Activated CD4-positive, CD25-positive, alpha-beta regulatory T cell treated with anti-CD3 and anti-CD28 coated beads, Interleukin-2, amount 50 U/mL, for 72 hours (primary cell): ENCODE measurements around the gene CHST15.
"Not testable (repeated sequence)": the region's sequence is repeated elsewhere in the genome, so short reads cannot be mapped to it uniquely, and the experiment has no call there.

Source experiments
- DNase-seq: peaks from one replicate; pipeline ENCODE4 v3.0.0; 2021

CHST15 gene

GRCh38 chr10:124124123-124124768 is 30.8 kb upstream of the CHST15 start:
- DNase-seq = no peak

DNA sequence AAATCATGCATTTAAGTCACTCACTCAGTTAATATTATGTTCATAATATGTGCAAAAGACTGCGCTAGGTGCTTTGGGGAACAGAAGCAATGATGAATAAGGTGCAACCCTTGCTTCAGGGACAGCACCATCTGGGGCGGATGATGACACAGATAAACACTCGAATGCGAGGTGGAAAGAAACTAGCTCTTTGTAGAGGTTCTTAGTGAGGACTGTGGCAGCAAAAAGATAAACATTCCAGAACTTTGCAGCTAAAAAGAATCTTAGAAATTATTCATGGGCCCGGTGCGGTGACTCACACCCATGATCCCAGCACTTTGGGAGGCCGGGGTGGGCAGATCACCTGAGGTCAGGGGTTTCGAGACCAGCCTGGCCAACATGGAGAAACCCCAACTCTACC is 29.8 kb upstream of the CHST15 start:
- DNase-seq = no peak

GRCh38 chr10:124122211-124122610 is 28.8 kb upstream of the CHST15 start:
- no peak for DNase-seq

DNA sequence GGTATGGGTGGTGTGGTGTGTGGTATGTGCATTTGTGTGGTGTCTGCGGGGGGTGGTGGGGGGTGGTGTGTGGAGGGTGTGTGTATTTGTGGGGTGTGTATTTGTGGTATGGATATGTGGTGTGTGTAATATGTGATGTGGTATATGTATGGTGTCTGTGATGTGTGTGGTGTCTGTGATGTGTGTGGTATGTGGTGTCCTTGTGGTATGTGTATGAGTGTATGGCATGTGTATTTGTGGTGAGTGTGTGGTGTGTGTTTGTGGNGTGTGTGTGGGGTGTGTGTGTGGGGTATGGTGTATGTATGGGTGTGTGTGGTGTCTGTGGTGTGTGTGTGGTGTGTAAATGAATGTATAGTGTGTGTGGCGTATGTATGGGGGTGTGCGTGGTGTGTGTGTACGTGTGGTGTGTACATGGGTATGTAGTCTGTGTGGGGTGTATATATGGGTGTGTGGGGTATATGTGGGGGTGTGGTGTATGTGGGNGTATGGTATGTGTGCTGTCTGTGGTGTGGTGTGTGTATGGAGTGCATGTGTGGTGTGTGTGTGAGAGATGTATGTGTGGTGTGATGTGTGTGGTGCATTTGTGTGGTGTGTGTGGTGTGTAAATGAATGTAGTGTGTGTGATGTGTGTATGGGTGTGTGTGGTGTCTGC is 27.1 kb upstream of the CHST15 start:
- no peak for DNase-seq

GRCh38 chr10:124119946-124120345 is 26.5 kb upstream of the CHST15 start:
- DNase-seq = no peak

DNA sequence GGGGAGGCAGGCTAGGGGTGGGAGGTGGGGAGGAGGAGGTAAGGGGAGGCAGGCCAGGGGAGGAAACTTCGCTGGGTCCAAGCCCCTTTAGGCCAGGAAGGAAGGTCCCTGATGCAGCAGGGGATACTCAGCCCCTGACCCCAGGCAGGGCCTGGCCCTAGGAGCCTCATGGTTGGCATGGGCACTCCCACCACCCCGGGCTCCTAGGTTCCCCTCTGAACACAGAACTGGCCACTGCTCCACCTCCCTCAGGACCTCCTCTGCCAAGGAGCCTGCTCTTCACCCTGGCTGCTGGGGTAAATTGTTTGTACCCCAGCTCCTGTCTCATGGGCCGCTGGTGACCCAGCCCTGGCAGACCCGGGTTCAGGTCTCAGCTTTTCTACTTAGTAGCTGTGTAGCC is 25.8 kb upstream of the CHST15 start:
- no peak for DNase-seq

DNA sequence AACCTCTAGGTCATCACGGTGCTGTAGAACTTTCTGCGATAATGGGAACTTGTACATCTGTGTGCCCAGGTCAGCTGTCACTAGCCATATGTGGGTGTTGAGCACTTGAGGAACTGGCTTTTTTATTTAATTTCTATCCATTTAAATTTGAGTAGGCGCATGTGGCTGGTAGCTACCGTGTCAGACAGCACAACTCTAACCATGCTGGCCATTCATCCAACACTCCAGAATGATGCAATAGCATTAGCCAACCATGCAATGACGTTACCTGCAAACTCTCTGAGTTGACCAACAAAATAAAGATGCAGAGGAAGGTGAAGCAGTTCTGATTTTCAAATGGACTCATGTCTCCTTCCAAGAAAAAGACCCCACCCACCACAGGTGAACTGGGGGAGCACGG is 24.4 kb upstream of the CHST15 start:
- no peak for DNase-seq

GRCh38 chr10:124117511-124117785 is 24.1 kb upstream of the CHST15 start:
- no peak for DNase-seq

- no peak for DNase-seq
Measured at GRCh38 chr10:124116771-124117510, 23.5 kb upstream of the CHST15 start.

DNA sequence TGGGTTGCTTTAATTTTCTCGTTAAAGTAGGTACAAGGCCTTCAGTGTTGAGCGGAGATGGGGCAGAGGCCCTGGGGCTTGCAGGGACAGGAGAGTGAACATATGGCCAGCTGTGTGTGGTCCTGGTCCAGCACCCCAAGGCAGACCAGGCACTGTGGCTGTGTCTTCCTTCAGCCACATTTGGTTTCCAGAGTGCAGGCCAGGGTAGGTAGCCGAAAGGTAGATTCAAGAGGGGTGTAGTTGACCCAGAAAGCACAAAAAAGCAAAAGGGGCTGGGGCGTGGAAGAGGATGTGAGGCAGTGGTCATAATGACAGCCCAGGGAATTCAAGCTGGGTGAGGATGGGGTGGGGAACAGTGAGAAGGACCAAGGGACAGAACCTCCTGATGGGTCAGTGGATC is 21.3 kb upstream of the CHST15 start:
- DNase-seq = no peak

GRCh38 chr10:124112891-124113580 is 19.6 kb upstream of the CHST15 start:
- DNase-seq = no peak

DNA sequence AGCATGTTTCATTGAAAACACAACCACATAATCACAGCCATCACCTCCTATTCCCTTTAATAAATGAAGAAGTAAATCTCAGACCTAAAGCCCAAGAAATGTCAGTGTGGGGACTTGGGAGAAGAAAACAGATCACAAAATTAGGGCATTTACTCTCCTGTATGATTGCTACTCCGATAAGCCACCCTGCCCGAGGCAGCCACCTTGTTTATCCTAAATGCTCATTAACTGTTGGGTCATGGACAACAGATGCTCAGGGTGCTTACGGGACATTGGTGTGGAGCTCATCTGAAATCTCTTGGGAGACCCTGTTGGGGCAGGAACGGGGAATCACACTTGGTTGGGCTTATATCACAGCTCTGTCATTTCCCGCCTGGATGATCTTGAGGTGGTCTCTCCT is 17.5 kb upstream of the CHST15 start:
- DNase-seq = no peak

DNA sequence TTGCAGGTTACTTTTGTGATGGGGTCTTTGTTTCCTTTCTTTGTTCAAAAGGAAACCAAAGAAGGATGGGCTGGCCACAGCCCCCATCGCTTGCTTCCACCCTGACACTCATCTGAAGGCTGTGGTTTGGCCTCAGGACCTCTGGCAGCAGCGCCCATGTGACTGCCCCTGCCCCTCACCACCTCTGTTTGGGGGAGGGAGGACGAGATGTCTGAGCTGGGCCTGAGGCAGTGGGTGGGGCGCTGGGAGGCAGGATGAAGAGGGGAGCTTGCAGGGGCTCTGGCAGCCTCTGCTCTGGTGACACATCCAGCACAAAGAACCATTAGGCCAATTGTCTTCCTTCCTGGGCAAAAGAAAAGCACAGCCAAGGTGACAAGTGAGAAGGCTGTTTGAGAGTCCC is 15.9 kb upstream of the CHST15 start:
- DNase-seq = no peak

GRCh38 chr10:124107072-124107471 is 13.7 kb upstream of the CHST15 start:
- DNase-seq = no peak

GRCh38 chr10:124106241-124106879 is 13.0 kb upstream of the CHST15 start:
- no peak for DNase-seq

DNA sequence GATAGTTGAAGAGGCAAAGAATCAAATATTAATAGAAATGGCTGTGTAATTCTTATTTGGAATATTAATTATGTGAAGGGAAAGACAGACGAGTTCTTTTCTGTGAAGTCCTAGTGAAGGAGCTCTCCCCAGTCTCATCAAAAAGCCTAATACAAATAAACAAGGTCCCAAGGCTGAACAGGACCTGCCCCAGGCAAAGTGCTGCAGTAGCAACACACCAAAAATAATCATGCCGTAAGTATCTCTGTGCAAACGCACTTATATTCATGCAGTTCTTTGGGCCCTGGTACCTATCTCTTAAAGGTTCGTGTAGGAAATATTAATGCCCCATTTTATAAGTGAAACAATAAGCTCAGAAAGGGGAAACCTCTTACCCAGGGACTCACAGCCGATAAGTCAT is 12.2 kb upstream of the CHST15 start:
- no peak for DNase-seq

DNA sequence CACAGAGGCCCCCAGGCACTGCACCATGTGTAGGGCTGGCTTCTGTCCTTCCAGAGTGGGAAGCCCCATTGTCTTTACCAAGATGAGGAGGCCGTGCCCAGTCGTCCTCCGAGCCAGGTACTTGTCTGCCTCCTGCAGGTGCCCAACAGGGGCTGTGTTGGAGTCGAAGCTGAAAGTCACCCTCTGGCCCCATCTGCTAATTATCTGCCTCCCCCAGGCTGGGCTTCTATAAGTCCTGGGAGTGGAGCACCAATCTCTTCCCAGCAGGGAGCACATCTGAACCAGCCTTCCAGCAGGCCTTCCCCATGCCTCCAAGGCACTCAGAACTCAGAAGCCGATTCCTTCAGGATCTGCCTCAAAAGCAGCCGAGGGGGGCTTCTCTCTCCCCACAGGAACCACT is 11.6 kb upstream of the CHST15 start:
- DNase-seq = no peak

DNA sequence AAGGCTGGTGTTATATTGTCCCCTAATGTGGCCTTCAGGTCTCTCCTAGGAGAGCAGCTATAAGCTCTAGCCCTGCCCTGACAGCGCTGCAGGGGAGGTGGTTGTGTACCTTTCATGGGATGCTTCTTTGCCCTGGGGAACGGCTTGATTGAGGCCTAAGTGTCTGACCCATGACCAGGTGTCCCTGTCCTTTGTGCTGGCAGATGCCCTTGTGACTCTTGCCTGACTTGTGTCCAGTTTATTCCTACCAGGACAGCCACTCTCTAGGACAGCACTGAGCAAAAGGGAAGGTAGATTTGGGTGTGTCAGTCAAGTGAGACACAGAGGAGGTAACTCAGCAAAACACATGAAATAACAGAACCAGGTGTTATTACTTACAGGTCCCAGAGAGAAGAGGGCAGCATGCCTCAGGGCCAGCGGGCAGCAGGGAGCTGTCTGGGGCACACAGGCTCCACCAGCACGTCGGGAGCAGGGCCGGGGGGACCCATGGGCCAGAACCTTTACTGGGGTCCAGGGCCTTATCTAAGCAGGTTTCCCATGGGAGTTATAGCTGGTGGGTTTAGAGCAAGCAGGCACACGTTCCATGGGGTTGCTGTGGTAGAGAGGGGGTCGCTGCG is 10.7 kb upstream of the CHST15 start:
- DNase-seq = no peak

DNA sequence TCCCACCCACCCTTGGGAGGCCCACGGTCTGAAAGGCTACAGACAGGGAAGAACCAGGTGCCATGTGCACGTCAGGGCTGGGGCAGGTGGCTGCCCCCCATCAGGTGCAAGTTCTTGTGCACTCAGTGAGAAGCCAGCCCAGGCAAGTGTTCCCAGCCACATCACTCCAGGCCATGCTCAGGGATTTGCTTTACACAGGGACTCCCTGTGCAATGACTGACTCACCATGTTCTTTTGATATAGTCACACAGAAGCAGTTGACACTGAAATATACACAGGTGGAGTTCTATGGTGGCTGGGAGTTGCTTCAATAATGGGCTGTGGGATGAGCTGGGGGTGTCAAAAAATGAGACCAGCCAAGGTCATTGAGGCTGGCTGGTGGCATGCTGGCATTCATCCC is 8.0 kb upstream of the CHST15 start:
- DNase-seq = no peak

DNA sequence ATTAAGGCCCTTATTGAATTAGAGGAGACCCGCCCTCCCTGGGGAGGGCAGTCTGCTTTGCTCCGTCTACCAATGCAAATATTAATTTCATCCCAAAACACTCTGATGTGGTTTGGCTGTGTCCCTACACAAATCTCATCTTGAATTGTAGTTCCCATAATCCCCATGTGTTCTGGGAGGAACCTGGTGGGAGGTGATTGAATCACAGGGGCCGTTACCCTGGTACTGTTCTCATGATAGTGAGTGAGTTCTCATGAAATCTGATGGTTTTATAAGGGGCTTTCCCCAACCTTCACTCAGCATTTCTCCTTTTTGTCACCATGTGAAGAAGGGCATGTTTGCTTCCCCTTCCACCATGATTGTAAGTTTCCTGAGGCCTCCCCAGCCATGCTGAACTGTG is 7.3 kb upstream of the CHST15 start:
- DNase-seq = not testable (repeated sequence)

GRCh38 chr10:124100124-124100523 is 6.7 kb upstream of the CHST15 start:
- DNase-seq = no peak

DNA sequence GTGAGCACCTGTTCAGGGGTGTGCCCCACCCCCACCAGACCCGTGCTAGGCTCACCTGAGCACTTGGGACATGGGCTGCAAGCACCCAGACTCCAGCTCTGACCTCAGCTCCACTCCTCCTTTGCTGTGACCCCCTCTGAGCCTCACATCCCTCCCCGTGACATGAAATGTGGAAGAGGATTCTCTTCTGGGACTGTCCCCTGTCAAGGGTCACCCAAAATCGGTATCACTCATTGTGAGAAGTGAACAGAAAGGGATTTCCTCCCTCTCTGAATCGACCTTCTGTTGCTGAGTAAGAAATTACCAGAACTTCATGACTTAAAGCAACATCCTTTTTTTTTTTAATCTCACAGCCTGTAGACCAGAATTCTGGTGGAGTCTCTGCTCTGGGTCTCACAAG is 6.2 kb upstream of the CHST15 start:
- no peak for DNase-seq

GRCh38 chr10:124098575-124098974 is 5.2 kb upstream of the CHST15 start:
- DNase-seq = no peak
